HG02763 (cell line): ENCODE measurements around the gene C2CD2.
A peak's percentile ranks its signal among the peaks of the same experiment; 100 is the strongest.

Experiments used
- ATAC-seq: cut with Tn5 transposase; IDR thresholded peaks from one replicate; pipeline ENCODE4 v1.9.1; 2021; ENCODE audit warnings: mild to moderate bottlenecking, moderate library complexity; ENCODE audit not compliant: unreplicated experiment

C2CD2 gene

DNA sequence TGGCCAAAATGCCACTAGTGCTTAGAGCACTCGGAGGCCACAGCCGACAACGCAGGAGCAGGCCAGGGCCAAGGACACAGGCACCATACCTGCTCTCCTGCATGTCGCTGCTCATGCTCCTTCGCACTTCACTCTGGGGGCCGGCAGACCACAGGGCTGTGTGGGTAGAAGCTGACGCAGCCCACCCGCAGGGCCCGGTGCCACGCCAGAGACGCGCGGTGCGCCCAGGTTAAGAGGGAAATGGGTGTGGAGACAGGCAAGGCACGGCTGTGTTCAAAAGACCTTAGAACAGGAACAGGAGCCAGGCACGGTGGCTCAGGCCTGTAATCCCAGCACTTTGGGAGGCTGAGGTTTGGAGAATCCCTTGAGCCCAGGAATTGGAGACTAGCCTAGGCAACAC is 61.1 kb downstream of the C2CD2 start:
- no peak for ATAC-seq

DNA sequence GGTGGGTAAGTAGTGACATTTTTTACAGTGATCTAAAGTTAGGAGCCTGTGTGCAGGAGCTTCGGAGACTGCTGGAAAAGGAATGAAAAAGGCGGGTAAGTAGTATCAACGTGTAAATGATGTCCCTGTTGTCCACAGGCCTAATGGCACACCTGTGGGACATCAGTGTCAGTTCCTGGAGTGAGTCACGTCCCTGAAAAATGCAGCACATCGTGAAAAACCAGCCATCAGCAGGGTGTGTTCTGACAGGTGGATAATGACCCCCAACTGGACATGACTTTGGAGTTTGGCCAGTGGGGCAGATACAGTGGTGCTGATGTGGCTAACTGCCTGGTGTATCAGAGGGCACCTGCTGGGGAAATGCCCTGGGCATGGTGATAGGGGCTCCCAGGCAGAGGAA is 62.7 kb downstream of the C2CD2 start:
- ATAC-seq, result no peak

DNA sequence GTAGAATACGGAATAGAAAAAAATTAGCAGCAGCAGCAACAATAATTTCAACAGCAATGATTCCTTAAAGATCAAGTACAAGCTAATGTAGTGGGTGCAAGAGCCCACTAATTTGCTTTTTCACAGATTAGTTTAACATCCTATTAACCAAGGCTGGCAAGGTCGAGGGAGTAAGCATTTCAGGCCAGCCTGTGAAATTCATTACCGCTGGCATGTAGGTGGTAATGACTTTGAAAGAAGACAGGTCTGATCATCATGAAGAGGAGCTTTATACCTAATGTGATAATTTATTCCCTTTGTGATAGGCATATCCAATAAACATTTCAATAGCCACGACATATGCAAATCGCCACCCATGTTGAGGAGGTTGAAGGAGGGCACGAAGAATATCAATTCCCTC is 63.5 kb downstream of the C2CD2 start:
- ATAC-seq, result no peak

DNA sequence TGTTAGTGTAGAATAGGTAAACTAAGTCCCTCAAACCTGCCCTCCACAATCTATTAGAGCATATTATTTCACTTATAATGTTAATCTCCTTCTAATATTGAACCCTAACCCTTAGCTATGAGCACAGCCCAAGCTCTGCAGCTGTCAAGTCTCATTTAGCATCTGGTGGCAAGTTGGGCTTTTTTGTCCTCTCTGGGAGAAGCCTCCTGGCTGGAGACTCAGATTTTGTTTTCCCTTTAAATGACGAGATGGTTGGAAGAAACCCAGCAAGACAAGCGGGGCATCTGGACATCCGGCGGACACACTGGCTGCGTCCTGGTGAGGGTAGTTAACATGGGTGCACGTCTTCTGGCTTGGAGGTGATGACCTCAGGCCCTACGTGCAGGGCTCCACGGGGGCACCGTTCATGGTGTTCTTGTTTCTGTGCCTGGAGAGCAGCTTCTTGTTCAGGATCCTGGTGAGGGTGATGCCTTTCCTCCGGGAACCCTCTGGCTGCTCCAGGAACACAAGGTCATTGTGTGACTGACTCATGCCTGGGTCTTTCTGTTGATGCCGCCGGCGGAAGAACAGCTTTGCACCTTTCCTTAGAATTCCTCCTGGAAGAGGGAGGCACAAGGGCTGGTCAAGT is 65.0 kb downstream of the C2CD2 start:
- no peak for ATAC-seq

DNA sequence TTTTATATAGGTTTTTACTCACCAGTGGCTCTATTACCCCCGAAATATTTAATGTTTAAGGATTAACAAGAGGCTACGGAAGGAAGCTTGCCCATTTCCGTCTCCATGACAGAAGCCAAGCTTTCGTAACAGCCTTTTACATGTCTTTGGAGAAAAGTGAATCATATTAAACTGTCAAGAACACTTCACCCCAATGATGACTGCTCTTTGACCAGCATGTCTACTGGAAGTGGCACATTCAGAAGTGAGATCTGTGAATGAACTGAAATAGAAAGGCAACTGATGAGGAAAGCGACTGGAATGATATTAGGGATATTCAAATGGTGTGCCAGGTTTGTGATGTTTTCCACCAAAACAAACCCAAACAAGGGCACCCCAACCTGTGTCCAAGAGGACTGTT is 66.2 kb downstream of the C2CD2 start:
- ATAC-seq, result no peak

DNA sequence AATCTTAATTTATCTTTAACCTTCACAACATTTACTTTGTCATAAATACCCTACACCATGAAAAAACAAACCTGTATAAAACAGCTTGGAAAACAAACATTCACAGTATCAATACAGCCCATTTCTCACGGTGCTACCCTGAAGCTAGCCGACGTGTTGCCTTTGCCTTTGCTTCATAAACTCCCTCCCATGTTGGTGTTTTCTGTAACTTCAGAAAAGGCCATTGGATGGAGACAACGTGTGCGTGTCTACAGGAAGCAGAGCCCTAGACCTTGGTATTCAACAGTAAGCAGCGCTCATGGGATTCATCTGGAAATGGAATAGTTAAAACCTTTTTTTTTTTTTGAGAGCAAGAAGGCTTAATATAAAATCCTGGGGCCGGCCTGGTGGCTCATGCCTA is 67.5 kb downstream of the C2CD2 start:
- ATAC-seq, result no peak

DNA sequence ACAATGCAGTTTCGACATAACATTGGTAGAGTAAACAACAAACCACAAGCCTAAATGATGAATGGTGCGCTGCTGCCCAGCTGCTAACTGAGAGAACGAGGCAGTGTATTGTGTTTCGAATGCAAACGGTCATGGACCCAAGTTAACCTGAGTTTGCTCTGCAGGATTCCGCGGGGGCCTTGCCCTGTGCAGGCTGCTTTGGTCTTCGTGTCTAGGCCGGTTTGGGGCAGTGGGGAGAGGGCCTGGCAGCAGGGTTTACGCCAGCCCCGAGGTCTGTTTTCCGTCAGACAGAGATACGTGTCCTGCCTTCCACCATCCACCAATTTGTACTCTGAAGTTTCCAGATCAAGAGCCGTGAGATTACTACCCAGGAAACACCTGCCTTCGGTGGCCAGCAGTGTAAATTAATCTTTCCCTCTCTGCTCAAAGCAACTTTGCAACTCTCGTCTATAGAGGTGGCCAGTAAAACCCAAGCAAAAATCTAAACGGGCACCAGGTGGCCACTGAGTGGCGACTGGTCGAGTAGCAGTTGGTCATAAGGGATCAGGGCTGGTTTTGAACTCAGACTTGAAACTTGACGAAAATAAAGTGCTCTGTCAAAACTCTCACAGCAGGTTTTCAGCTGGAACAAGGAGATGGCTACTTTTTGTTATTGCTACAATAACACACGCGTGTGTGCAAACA is 68.3 kb downstream of the C2CD2 start:
- ATAC-seq, result no peak

DNA sequence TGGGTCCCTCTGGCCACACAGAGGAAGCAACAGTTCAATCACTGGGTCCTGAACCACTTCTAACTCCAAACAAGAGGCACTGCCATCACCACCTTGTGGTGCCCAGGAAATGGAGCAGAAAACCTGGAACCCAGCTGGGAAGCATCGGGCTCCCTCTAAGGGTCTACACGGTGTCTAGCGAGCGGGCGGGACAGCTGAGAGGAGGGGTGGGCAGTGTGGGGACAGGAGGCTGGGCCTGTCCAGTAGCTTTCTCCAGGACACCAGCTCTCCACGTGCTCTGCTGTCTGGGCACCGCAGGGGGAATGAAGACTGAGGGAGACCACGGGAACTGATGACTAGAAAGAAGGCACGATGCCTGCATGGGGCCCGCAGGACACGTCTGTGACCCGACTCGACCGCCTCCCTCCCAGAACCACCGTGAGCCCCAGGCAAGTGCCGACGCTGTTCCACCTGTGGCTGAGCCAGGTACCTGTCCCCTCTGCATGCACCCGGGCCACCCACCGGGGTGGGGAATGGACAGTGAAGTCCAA is 69.3 kb downstream of the C2CD2 start:
- no peak for ATAC-seq

DNA sequence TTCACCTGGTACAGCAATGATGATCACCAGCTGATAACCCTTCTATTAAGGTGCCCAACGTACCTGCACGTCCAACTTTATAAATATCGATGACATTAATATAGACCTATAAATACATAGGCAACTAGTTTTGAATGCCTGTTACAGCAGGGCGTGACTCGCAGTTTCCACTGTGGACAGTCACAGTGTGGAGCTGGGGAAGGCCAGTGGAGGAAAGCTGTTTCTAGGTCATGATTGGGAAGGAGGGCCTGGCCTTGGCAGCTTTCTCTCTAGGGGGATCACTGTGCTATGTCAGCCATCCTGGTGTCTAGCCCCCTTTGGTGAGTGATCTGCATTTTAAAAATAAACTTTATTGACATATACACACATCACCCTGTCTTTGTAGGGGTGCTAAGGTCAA is 70.2 kb downstream of the C2CD2 start:
- ATAC-seq, result no peak

DNA sequence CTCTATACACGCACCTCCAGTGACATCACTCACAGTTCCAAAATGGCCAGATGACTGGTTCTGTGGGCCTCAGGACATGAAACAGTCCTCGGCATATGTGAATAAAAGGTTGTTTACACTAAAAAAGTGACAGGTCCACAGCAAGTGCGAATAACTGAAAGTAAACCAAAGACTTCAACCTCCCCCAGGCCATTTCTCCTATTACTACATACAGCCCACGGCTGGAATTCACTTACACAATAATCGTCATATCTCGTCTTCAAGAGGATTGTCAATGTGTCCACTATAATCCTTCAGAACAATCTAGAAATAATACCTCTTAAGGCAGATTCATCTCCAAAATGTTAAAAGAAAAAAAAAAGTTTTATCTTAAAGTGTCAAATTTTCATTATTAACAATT is 72.8 kb downstream of the C2CD2 start:
- no peak for ATAC-seq

DNA sequence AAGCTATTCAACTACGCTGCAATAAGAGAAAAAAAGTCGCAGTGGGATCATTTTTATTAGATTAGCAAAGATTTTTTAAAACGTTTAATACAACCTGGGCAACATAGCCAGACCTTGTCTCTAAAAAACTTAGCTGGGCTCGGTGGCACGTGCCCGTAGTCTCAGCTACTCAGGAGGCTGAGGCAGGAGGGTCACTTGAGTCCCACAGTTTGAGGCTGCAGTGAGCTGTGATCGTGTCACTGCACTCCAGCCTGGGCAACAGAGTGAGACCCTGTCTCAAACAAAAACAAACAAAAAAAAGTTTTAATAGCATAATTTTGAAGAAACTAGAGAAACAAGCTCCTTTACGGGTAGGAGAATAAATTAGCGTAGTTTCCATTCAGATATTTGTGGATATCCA is 73.7 kb downstream of the C2CD2 start:
- ATAC-seq, result no peak

DNA sequence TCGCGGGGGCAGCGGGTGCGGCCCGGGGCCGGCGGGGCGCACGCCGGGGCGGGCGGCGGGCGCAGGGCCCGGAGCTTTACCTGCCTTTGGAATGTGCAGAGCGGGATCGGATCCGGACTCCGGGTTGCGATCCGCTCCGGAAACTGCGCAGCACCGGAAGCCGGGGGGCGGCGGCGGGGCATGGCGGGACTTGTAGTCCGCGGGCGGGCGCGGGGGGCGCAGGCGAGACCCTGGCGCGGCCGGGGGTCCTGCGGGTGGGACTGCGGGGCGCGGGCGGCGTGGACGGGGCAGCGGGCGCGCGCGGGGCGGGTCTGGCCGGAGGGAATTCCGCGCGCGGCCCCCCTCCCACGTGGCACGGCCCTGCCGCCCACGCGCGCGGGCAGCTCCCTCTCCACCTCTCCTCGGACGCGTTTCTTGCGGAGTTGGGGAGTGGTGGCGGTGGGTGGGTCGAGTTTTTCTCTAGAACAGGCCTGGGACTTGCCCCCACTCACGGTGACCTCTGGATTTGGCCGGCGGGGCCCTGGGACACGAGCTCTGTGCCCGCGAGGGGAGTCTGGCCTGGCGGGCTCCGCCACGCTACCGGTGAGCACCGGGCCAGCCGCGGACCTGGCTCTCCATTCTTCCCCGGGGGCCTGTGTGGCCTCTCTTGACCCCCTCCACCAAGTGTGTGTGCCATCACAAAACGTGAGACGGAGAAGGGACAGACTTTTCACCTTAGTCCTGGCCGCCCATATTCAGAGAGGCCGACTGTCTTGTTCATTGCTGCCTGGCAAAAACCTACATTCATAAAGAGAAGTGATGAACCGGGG is 74.4 kb downstream of the C2CD2 start, which contains the start of gene PRDM15:
Gene PRDM15, minus strand, starts transcription at position 155 of the 809 bp plus-strand sequence. CDS start 18,981 bp downstream, outside the sequence.
- ATAC-seq, result peak; percentile 55

DNA sequence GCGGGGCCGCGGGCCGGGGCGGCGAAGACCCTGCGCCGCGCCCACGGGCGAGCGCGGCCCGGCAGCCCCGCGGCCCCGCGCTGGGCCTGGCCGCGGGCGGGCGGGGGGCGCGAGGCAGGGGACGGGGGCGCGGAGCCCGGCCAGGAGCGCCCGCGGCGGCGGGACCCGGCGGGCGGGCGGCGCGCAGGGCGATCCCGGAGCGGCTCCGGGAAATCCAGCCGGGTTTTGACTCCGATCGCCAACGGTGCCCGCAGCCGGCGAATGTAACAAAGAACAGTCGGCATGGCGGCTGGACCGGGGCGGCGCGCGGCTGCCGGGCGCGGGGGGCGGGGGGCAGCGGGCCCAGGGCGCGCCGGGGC is 75.0 kb downstream of the C2CD2 start:
- peak; percentile 52 for ATAC-seq

DNA sequence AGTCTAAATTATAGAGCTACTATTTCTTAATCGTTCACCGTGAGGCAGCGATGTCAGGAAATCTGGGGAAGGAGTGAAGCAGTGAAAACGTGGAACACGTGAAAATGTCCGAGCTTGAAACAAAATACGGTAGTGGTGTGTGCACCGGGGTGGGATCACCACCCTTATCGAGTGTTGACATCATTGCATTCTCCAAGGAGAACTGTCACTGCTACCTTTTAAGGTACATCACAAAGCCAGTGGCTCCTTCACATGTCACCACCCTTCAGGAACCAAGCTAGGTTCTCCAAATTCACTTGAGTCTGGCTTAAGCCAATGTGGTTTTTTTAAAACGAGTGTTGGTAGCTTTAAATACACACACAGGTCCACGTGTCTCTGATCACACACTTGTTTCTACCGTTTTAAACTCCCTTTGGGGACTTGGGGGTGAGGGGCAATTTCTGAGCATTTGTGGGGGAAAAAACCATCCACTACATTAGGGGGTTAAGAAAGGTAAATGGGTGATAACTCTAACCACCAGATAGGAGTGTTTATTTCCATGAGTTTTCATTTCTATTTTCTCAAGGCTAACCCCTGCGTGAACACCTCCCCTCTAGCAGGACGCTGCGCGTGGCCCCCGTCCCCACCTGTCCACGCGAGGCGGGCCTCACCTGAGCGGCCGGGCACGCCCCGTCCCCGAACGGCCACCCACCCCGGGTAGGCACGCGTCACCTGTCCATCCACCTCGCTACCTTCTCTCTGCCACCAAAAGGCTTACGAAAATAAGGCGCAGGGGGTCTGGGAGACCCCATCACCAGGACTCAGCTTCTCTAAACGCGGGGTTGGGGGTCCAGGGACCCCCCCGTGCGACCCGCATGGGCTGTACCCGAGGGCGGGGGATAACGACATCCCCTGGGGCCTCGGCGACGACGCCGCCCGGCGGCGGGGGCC is 75.7 kb downstream of the C2CD2 start:
- ATAC-seq, result peak; percentile 16

DNA sequence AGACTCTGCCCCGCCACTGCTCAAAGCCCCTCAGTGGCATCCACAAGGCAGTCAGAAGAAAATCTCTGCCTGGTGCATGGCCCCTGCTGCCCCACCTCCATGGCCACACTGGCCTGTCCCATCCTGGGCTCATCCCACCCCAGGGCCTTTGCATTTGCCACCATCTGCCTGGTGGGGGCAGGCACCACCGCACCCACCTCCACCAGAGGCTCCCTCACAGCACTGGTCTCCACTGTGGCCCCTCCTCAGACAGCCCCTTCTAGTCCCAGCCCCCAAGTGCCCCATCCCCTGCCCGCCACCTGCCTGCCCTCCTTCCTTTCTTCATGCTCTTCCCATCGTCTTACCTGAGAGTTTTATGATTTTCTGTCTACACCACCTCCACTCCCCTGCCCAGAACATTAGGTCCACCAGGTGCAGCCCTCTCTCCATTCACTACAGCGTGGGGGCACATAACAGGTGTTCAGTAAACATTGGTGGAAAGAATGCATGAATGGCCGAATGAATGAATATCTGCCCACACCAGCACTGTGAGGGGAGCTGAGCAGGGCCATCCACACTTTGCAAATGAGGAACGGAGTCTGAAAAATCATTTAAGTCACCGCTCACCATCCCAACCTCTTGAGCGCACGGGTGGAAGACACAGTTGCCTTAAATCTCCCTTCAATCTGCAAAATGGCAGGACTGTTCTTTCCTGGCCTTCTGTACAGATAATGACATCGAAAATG is 76.7 kb downstream of the C2CD2 start:
- no peak for ATAC-seq

DNA sequence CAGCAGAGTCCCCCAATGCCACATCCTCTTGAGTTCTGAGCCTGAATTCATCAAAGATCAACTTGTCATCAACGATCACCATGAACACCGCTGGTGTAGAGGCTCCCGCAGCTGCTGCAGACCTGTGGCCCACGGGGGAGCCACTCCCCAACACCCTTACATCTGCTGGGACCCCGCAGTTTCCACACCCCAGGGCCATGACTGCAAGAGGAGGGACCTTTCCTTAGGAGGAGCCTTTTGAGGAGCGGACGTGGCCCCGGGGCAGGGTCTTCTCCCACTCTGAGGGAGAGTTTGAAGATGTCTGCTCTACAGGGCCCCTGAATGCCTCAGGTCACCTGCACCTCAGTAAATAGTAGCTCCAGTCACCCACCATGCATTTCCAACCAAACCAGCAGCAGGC is 77.4 kb downstream of the C2CD2 start:
- no peak for ATAC-seq

DNA sequence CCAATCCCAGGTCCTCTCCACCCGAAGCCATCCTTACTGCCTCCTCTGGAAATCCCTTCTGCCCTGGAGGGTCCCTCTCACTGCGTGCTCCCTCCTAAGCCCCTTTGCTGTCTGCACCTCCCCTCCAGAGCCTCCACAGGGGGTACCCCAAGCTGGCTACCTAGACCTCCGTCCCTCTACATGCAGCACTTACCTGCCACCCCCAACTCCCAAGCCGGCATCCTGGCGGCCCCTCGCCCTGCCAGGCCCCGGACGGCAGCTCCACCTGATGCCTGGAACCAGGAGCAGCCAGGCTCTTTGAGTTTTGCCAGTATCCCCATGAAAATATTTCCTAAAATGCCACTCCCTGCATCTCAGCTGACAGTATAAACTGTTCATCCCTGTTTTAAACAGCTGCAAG is 78.7 kb downstream of the C2CD2 start:
- ATAC-seq, result no peak

DNA sequence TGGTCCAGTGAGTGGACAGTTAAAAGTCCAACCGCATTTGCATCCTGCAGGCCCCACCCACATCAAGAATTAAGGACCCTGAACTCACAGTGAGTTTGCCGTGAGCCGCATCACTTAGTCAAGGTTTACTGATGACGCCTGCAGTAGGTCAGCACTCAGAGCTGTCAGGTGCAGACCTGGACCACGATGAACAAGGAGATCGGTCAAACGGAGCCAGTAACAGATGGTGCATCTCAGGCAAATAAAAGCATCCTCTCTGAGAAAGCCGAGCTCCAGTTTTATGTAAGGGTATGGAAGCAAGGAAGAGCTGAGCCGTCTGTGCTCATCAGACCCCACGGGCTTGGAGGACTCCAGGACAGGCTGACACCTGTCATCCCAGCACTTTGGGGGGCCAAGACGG is 79.2 kb downstream of the C2CD2 start:
- no peak for ATAC-seq

DNA sequence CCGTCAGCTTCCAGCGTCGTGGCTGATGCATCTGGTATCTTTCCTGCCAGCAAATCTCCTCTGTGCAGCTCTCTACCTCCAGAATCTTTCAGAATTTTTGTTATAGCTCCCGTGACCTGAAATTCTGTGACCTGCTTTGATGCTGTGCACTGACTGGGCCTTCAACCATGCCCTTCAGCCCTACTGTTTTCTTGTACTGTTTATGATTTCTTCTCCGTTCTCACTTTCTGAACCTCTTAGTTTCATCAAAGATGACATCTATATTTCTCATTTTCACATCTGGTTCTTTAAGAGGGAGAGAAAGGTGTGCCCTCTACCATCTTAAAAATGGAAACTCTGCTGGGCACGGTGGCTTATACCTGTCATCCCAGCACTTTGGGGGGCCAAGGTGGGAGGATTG is 80.4 kb downstream of the C2CD2 start:
- ATAC-seq, result no peak

DNA sequence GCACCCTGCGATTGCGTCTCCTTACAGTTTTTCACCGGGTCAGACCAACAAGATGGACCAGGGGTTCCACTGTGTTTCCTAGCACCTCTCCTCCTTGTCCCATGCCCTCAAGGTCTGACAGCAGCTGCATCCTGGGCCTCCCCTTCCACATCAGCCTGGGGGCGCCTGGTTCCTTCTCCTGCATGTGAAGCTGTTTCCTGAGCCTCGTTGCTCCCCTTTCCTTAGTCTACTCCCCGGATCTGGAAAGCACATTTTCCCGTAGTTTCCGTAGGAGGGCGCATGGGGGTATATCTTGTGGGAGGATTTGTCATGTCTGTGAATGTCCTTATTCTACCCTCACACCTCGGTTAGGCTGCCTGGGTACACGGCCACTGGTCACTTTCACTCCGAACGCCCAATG is 80.8 kb downstream of the C2CD2 start:
- no peak for ATAC-seq
